ENCODE results near the gene GLS.

GRCh38 chr2:190910341-190911136, 29.9 kb downstream of the GLS start:
- TF ChIP-seq POLR2A (IDR thresholded peaks at IDR 0.05): no peak
- TF ChIP-seq CTCF (IDR thresholded peaks at IDR 0.05): no peak
